HG02759 (cell line): ENCODE measurements around the gene FADS2.
"Not testable (repeated sequence)": the region's sequence is repeated elsewhere in the genome, so short reads cannot be mapped to it uniquely, and the experiment has no call there.

ENCODE experiments used
- ATAC-seq: cut with Tn5 transposase; IDR thresholded peaks from one replicate; pipeline ENCODE4 v1.9.1; 2021; ENCODE audit warnings: mild to moderate bottlenecking, moderate library complexity; ENCODE audit not compliant: unreplicated experiment

The FADS2 gene

DNA sequence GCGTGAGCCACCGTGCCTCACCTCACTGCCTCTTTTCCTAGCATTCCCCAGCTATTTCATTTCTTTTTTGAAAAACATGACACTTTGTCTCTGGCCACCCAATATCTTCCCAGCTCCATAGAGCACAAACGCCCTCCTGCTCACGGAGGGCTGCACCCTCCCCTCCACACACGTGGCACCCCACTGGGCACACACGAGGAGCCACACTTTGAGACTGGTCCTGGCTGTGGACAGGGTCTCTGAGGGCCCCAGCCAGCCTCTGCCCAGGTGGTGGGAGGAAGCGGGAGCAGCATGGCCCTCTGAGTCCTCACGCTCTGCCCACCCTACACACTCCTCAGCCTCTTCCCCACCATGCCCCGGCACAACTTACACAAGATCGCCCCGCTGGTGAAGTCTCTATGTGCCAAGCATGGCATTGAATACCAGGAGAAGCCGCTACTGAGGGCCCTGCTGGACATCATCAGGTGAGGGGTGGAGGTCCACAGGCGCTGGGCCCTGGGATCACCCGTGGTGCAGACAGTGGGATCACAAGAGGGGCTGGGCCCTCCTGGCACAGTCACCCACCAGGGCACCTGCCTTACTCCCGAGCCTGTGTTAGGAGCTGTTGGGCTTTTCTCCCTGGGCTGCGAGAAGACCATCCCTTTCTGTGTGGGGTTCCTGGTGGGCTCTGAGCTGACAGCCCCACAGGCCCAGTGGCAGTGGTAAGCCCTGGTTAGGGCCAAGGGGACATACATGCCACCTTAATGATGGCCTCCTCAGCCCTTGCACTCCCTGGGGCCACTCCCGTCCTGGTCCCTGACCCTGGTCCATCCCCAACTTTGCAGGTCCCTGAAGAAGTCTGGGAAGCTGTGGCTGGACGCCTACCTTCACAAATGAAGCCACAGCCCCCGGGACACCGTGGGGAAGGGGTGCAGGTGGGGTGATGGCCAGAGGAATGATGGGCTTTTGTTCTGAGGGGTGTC is 37.0 kb downstream of the FADS2 start:
- no peak for ATAC-seq

DNA sequence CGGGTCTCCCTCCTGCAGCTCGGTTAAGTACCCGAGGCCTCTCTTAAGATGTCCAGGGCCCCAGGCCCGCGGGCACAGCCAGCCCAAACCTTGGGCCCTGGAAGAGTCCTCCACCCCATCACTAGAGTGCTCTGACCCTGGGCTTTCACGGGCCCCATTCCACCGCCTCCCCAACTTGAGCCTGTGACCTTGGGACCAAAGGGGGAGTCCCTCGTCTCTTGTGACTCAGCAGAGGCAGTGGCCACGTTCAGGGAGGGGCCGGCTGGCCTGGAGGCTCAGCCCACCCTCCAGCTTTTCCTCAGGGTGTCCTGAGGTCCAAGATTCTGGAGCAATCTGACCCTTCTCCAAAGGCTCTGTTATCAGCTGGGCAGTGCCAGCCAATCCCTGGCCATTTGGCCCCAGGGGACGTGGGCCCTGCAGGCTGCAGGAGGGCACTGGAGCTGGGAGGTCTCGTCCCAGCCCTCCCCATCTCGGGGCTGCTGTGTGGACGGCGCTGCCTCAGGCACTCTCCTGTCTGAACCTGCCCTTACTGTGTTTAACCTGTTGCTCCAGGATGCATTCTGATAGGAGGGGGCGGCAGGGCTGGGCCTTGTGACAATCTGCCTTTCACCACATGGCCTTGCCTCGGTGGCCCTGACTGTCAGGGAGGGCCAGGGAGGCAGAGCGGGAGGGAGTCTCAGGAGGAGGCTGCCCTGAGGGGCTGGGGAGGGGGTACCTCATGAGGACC is 38.3 kb downstream of the FADS2 start:
- ATAC-seq, result no peak

DNA sequence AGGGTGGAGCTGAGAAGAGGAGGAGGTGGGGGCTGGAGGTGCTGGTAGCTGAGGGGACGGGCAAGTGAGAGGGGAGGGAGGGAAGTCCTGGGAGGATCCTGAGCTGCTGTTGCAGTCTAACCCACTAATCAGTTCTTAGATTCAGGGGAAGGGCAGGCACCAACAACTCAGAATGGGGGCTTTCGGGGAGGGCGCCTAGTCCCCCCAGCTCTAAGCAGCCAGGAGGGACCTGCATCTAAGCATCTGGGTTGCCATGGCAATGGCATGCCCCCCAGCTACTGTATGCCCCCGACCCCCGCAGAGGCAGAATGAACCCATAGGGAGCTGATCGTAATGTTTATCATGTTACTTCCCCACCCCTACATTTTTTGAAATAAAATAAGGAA is 38.9 kb downstream of the FADS2 start:
- no peak for ATAC-seq

DNA sequence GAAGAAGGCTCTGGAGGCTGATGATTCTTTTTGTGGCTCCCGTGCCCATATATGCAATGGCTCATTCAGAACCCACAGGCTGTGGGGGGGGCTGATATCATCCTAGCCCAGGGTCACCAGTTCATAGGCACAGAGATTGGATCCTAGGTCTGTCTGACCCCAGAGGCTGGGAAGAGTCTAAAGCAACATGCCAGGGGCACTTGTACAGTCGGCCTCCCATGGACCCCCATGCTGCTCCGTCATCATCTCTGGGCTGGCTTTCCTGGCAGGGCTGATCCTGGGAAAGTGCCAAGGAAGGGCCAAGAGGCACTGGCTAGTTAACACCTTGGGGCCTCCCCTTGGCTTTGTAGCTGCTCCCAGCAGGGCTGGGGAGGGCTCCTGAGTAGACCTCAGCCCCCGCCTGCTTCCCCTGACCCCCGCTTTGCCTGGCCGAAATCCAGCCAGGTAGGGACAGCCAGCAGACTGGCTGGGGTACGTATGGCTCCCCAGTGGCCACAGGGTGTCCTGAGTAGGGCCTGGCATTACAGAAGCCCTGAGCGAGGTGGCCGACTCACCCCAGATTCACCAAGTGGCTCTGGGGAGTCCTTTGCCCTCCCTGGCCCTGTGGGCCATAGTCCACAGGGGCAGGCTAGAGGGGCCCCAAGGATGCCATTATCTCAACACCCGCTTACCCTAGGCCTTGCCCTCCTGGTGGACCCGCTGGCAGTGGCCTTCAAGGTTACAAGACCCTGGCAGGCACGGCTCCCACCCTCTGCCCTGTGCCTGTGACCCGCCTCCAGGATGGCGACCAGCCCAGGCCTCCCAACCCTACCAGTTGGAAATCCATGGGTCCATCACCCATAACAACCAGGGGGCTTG is 40.7 kb downstream of the FADS2 start:
- no peak for ATAC-seq

DNA sequence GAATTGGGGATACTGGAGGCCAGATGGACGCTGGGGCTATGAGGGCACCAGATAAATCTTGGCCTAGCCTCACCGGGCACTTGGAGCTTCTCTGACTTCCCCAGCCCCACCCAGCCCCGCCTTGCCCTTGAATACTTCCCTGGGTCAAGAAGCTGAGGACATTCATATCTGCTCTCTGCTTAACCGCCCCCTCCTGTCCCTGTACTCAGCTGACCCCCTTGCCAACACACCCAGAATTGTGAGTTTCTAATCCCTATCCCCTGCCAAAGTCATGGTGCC is 41.3 kb downstream of the FADS2 start:
- no peak for ATAC-seq

DNA sequence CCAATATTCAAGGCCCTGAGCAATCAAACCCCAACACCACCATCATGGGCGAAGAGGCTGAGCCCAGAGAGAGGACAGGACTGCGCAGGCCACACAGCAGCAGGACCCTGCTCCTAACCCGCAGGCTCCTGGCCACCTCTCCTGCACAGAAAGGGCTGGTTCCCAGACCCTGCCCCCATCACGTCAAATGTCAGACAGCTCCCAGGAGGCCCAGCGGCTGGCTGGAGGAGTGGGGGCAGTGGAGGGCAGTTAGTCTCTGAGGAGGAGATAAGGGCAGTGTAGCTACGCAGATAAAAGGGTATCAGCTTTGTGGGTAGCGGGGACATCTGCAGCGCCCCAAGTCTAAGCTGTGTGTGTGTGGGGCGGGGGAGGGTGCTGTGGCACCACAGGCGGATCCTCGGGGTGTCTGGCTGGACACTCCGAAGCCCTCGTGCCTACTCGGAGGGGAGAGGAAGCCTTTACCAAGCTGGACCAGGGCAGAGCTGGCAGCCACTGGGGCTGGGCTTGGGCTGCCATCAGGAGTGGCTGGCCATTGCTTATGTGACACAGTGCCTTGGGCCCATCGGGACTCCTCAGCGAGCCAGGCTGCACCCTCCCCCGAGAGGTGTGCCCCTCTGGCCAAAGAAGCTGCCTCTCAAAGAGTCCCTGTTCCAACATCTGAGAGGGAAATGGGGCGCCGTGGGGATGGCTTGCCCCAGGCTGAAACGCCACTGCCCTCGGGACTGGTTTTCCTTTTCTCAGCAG is 41.8 kb downstream of the FADS2 start:
- ATAC-seq, result no peak

DNA sequence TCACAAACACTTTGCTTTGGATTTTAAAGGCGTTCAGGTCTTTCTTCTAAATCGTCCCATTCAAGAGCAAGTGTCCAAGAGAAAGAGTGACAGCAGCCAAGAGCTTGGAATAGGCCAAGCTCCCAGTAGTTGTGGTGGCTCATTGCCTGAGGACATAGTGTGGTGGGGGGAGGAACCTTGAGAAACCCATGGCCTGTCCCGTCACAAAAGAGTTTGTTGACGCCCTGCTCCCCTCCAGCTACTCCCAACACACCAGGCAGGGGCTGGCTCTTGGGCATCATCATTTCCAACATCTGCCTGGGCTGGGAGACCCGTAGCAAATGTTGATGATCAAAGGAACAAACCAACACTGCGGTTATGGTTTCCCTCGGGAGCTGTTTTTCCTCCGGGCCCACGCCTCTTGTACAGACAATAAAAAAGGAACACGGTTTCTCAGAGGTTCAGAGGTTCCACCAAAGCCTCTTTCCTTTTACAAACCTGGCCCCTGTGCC is 42.5 kb downstream of the FADS2 start:
- ATAC-seq, result no peak

DNA sequence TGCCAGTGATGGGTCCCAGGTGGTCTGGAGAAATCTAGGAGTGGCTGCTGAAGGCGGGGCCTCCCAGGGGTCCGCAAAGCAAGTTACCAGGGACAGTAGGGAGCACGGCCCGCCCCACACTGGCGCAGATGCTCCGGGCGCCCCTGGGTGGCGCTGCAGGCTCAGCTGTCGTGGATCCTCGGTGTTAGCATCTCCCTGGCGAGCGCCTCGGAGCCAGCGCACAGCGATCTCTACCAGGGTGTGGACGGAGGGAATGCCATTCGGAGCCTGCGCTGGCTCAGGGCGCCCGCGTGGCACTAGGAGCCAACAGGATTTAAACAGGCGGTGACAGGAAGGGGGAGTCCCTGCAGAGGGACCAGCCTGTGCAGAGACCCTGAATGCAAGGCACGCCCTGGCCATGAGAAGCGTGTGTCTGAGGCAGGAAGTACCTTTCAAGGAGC is 43.1 kb downstream of the FADS2 start:
- peak; percentile 83 for ATAC-seq

DNA sequence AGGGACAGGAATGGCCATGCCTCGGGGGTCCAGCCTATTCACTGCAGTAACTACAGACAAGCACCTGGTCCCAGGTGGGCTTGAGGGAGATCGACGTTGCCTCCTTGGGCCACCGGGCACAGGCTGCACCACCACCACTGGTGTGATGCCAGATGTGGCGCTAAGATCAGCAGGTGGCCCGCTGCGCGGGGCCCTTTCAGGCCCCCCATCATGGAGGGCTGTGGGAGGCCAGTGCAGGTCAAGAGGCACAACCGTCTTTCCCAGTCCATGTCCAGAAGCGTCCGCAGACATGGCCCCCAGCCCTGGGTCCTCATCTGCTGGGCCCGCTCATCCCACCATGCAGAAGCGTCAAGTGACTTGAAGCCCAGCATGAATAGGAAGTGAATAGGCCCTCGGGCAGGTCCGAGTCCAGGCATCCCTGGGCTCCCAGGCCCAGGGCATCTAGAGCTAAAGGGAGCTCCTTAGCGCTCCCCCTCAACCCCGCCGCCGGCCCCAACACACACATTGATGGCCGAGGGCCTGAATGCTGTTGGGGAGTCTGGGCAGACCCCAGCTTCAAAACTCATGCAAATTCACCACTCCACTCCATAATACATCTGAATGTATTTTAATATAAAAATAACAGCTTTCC is 45.0 kb downstream of the FADS2 start:
- ATAC-seq, result no peak

DNA sequence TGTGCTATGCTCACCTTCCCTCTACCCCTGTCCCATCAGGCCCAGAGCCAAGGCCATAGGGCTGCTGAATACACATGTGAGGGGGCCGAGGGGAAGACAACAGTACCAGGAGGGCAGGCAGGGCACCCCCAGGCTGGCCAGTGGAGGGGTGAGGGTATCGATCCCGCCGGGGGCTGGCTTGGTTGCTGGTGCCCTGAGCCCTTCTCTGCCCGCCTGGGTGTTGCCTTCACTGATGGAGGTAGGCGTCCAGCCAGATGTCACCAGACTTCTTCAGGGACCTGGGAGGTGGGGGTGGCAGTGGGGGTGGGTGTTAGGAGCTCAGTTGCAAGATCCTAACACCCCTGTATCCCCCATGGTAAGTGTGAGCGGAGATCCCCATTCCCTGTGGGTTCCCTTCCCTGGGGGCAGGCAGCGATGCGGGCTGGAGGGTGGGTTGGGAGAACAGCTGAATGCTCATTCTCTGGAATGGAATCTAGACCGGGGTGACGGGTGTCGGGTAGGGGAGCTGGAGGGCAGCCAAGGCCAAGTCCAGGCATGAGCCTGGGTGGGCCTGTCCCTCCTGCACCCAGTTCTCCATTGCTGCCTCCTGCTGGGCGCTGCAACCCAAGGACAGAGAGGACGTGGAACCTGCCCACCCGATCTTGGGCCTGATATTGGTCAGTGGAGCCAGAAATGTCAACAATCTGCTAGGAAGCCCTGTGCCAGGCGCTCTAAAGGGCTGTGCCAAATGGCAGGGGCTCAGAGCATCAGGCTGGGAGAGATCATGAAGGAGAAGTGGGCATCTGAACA is 45.7 kb downstream of the FADS2 start:
- ATAC-seq, result no peak

DNA sequence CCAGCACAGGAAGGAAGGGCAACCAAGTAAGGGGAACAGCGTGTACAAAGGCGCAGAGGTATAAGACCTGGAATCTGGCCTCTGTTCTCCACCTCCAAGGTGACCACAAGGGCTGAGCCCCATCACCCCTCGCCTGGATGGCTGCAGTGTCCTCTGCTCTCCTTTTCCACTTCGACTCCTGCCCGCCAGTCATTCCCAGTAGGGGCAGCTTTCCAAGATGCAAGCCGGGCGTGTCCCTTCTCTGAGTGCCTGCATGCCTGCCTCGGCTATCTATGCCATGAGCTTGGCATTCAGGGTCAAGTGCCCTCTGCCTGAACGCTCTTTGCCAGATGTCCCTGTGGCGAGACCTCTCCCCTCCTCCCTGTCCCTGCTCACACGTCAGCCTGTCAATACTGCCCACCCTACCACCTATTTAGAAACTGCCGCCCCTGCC is 46.3 kb downstream of the FADS2 start:
- ATAC-seq, result no peak

DNA sequence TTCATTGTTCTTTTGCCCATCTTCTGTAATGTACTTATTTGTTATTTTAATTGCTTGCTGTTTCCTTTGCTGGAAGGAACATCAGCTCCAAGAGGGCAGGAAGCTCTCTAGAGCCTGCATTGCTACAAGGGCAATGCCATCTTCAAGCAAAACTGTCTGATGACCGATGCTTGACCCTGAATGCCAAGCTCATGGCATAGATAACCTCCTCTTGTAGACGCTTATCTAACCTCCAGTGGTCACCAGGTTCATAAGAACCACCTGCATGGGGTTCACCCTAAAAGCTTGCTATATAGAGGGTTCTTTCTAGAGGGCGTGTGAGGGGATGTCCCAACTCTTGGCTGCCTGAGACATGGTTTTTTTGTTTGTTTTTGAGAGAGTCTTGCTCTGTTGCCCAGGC is 46.8 kb downstream of the FADS2 start:
- no peak for ATAC-seq

DNA sequence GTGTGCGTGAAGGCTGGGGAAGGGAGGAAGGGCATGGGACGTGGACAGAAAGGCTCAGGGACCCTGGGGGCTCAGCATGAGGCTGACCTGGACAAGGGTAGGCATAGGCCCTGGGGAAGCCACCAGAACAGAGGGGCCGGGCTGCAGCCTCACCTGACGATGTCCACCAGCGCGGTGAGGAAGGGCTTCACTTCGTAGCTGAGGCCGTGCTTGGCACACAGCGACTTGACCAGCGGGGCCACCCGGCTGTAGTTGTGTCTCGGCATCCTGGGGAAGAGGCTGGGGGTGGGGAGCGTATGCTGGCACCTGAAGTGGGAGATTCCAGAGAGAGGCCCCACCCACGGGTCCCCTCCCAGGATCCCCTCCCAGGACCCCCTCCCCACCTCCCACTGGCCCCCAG is 47.6 kb downstream of the FADS2 start:
- ATAC-seq, result no peak

DNA sequence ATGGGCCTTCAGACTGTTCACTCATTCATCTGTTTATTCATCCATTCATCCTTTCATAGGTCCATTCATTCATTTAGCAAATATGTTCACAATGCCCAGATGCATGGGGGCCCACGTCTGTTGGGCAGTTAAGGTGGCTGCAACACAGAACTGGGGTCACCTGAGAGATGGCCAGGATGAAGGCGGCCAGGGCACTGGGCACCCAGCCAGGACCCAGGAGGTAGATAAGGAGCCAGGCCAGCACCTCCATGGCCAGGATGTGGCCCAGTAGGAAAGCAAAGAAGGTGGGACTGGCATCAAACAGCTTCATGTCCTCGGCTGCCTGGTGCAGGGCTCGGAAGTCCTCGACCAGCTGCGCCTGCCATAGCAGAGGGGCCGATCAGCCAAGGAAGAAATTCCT is 51.1 kb downstream of the FADS2 start:
- ATAC-seq, result no peak

DNA sequence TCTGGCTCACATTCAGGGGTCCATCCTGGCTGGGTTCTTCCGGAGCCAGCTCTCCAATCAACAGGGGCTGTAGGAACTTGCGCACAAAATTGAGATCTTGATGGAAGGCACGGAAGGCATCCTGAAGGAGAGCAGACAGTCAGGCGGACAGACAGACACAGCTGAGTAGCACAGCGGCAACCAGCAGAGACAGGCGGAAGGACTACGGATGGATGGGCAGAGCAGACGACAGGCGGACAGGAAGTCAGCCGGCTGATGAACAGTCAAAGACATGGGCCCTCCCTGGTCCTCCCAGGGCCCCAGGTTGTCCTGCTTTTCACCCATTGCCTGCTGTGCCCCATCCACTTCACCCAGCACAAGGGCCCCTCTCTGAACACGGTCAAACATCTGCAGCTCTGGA is 51.9 kb downstream of the FADS2 start:
- ATAC-seq, result peak; percentile 62

DNA sequence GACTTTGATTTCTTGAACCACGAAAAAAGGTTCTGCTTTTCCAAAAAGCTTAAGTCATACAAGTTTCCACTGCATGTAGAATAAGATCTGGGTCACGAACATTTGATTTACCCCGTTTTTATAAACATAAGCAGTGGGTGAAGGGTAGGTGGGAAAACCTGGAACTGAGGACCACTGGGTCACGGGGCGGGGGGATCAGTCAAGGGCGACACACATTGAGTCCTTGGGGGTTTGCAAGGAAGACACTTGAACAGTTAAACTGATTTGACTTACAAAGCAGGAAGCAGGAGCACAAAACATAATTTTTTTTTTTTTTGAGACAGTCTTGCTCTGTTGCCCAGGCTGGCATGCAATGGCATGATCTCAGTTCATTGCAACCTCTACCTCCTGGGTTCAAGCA is 52.4 kb downstream of the FADS2 start:
- no peak for ATAC-seq

DNA sequence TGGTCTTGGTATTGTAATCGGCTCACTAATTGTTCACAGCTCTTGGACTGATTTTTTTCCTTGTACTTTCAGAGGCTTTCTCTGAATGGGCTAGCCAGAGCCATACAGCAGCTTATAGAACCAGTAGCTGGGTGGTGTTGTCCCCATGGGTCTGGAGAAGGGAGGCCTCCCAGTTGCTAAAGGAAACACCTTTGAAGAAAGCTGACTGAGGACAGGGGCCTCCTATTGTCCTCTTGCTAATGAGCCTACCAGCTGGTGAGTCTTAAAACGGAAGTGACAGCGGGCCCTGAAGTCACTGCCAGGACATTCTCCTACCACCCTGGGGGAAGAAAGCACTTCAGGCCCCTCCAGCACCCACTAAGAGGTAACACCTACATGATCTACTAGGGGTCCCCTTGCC is 53.3 kb downstream of the FADS2 start:
- ATAC-seq, result no peak

DNA sequence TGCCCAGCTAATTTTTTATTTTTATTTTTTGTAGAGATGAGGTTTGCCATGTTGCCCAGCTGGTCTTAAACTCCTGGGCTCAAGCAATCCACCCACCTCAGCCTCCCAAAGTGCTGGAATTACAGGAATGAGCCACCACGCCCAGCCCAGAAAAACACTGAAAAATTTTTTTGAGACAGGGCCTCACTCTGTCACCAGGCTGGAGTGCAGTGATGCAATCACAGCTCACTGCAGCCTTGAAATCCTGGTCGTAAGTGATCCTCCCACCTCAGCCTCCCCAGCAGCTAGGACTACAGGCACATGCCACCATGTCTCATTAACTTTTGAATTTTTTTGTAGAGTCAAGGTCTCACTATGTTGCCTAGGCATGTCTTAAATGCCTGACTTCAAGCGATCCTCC is 54.2 kb downstream of the FADS2 start:
- not testable (repeated sequence) for ATAC-seq

DNA sequence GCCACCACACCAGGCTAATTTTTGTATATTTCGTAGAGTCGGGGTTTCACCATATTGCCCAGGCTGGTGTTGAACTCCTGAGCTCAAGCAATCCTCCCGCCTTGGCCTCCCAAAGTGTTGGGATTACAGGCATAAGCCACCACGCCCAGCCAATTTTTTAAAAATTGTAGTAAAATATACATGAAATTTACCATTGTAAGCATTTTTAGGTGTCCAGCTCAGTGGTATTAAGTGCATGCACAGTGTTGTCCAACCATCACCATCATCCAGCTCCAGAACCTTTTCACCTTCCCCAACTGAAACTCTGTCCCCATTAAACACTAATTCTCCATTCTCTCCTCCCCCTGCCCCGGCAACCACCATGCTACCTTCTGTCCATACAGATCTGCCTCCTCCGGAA is 54.8 kb downstream of the FADS2 start:
- no peak for ATAC-seq
